LHCN-M2 (cell line): Measurements from ENCODE around the gene MIB1. TPM values are rescaled to one million over a fixed set of nuclear protein-coding genes. Genes with fewer than 3 reads are reported as not detected.
A peak's percentile ranks its signal among the peaks of the same experiment; 100 is the strongest.
"Not testable (repeated sequence)": the region's sequence is repeated elsewhere in the genome, so short reads cannot be mapped to it uniquely, and the experiment has no call there.

ENCODE experiments used
- DNase-seq: peaks from one replicate; pipeline ENCODE4 v3.0.0-alpha.2; 2012; ENCODE audit warnings: low read depth
- polyA plus RNA-seq: library from polyadenylated mRNA; unstranded; fragments of >200 nt; gene quantifications from one replicate; pipeline ENCODE4 v1.2.1, GENCODE V29; 2012; ENCODE audit warnings: missing spikeins
- total RNA-seq: library from RNA; depleted of rRNA; stranded (reverse); fragments of >200 nt; gene quantifications from 2 replicates; pipeline ENCODE4 v1.2.3, GENCODE V29; 2014; rRNA removed

Gene MIB1
- total RNA-seq: 32.1 and 35.3 TPM in 2 replicates
- polyA plus RNA-seq: 5.2 TPM

DNA sequence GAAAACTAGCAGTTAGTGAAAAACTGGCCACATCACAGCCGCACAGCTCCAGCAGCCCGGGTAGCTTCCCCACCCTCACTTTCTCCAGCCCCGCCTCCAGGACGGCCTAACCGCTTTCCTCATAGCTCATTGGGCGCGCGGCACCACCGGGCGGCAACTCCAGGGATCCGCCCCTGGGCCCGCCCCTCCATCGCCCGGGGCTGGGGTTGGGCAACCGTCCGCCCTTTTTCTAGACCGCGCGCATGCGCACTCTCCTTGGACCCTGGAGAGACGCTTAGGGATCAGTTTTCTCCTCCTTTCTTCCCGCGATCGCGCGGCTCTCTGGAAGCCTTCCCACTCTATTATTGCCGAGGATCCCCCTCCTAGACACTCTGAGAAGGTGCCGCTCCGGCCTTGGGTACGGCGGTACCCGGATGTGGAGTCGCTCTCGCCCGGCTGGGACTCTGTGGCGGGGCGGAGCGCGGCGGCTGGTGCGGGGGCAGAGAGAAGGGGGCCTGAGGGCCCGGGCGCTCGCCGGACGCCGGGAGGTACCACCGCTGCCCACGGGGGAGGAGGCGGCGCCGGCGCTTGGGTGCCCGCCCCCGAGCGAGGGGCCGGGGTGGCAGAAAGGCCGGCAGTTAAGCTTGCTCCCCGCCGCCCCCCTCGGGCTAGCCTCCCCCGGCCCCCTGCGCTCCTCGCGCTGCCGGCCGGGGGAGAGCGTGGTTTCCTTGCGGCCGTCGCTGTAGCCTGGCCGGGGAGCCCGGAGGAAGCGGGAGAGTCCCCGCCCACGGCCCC is at the start of gene MIB1:
Gene MIB1 (plus strand): TSS at position 255 of the 774 bp plus-strand sequence. CDS start 792 bp downstream, outside the sequence.
- DNase-seq: peak; percentile 97

- DNase-seq: no peak
Measured at GRCh38 chr18:21693322-21693721, 47.3 kb upstream of the MIB1 start.

DNA sequence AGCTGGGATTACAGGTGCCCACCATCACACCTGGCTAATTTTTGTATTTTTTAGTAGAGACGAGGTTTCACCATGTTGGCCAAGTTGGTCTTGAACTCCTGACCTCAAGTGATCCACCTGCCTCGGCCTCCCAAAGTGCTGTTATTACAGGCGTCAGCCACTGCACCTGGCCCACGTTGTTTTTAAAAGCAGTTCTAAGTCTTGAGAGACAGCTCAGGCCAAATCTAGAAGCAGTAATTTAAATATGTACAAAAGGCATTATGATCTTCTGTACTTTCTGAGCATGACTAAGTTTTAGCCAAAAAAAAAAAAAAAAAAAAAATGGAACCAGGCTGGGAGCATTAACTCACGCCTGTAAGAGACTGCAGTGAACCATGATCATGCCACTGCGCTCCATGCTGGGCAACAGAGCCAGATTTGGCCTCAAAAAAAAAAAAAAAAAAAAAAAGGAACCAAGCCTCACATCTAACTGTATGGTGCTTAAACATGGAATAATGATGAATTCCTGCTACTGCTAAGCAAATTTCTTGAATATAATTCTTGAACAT is 40.0 kb upstream of the MIB1 start:
- no peak for DNase-seq

GRCh38 chr18:21701621-21702020 is 39.0 kb upstream of the MIB1 start:
- no peak for DNase-seq

DNA sequence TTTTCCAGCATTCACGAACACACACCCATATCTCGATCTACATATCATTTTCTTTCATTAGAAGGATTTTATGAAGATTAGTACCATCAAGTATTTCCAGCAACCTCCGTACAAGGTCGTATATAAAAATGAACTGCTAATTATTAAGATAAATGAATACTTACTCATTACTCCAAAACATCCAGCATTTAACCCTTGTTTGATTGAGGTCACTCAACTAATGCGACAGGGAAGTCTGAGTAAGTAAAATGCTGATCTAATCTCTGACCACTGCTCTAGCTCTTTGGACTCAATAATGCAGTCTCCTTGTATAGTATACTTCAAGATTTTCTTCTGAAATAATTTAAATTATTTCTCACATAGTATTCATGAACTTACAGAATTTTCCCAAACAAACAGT is 38.0 kb upstream of the MIB1 start:
- no peak for DNase-seq

- DNase-seq: no peak
Measured at GRCh38 chr18:21703241-21703820, 37.3 kb upstream of the MIB1 start.

GRCh38 chr18:21704603-21705364 is 35.8 kb upstream of the MIB1 start, which contains the start of gene ABHD3:
ABHD3 (minus strand) TSS chr18:21704774; CDS start chr18:21704665, 109 bp downstream.
- DNase-seq: peak; percentile 85

DNA sequence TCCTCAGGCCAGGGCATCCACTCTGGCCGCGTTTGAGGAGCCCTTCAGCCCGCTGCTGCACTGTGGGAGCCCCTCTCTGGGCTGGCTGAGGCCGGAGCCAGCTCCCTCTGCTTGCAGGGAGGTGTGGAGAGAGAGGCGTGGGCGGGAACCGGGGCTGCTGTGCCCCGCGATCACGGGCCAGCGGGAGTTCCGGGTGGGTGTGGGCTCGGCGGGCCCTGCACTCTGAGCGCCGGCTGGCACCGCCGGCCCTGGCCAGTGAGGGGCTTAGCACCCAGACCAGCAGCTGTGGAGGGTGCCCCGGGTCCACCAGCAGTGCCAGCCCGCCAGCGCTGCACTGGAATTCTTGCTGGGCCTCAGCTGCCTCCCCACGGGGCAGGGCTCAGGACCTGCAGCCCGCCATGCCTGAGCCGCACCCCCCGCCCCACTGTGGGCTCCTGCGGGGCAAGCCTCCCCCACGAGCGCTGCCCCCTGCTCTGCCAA is 34.2 kb upstream of the MIB1 start:
- DNase-seq: no peak

DNA sequence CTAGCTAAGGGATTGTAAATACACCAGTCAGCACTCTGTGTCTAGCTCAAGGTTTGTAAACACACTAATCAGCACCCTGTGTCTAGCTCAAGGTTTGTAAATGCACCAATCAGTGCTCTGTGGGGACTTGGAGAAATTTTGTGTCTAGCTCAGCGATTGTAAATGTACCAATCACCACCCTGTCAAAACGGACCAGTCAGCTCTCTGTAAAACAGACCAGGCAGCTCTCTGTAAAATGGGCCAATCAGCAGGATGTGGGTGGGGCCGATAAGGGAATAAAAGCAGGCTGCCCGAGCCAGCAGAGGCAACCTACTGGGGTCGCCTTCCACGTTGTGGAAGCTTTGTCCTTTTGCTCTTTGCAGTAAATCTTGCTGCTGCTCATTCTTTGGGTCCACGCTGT is 33.5 kb upstream of the MIB1 start:
- not testable (repeated sequence) for DNase-seq

GRCh38 chr18:21714474-21714873 is 26.1 kb upstream of the MIB1 start:
- no peak for DNase-seq

- no peak for DNase-seq
Measured at GRCh38 chr18:21722687-21723086, 17.9 kb upstream of the MIB1 start.

DNA sequence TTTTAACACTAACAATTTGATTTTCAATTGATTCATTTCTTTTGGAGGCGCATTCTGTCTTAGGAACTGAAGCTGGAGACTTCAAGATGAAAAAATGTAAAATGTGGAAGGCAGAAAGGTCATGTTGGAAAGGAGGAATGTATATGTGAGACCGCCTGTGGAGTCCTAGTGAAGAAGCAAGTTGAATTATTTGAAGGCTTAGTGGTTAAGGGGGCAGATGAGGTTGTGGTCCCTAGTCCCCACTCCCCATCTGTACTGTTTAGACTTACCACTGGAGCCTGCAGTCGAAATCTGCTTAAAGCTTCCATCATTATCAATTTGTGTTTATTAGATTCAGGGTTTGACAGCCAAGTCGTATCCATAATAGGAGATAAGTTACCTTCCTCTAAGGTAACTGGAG is 15.4 kb upstream of the MIB1 start:
- no peak for DNase-seq

DNA sequence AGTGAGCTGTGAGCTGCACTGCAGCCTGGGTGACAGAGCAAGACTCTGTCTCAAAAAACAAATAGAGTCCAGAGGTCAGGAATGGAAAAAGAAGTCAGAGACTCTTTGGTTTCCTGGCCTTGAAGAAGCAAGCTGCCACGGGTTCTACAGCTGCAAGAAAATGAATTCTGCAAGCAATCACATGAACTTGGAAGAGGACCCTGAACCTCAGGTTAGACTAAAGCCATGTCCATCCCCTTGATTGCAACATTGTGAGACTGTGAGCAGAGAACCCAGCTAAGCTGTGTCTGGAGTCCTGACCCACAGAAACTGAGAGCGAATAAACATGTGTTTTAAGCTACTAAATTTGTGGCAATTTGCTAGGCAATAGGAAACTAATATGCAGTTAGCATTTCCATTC is 12.9 kb upstream of the MIB1 start:
- DNase-seq: no peak

- no peak for DNase-seq
Measured at GRCh38 chr18:21733011-21733410, 7.6 kb upstream of the MIB1 start.

DNA sequence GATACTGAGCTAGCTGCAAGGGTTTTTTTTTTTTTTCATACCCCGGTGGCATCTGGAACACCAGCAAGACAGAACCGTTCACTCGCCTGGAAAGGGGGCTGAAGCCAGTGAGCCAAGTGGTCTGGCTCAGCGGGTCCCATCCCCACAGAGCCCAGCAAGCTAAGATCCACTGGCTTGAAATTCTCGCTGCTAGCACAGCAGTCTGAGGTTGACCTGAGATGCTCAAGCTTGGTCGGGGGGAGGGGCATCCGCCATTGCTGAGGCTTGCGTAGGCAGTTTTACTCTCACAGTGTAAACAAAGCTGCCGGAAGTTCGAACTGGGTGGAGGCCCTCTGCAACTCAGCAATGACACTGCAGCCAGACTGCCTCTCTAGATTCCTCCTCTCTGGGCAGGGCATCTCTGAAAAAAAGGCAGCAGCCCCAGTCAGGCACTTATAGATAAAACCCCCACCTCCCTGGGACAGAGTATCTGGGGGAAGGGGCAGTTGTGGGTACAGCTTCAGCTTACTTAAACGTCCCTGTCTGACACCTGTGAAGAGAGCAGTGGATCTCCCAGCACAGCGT is 5.1 kb upstream of the MIB1 start:
- no peak for DNase-seq

GRCh38 chr18:21736926-21737325 is 3.7 kb upstream of the MIB1 start:
- not testable (repeated sequence) for DNase-seq

DNA sequence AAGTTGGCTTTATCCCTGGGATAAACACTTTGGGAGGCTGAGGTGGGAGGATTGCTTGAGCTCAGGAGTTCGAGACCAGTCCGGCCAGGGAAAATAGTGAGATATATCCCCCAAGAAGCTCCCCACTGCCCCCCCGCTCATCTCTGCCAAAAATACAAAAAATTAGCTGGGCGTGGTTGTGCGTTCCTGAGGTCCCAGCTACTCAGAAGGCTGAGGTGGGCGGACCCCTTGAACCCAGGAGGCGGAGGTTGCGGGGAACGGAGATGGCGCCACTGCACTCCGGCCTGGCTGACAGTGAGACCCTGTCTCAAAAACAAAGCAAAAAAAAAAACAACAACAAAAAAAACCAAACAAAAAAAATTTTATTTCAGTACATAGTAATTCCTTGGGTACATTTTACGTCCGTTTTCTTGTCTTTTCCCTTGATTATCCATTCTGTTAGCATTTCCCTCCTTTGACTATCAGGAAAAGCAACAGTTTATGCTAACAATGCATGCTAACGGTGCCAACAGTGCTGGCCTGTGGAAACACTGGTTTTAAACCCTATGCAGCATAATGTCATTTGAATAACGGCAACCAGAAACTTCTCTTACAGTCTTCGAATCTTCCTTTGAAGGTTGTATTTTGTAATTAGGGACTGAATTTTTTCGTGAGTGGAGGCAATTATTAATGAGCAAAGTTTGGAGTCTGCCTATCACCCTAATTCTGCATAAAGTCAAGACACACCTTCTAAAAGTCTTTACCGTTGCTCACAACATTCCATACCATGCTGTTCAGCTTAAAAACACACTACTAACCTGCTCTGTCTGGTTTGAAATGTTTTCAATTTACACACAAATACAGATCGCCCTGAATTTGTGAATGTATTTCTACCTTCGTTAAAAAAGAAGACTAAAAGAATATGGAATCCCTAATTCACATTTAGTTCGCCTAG is 721 bp upstream of the MIB1 start:
- no peak for DNase-seq

DNA sequence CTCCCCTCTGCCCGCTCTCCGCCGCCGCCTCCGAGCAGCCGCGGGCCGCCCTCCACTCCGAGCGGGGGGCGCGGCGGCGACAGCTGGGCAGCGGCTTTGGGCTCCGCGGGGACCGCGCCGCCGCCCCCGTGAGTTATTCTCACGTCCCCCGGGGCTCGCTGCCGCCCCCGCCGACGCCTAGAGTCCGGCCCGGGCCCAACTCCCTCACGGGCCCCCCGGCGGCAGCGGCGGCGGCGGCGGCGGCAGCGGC is 645 bp downstream of the MIB1 start:
- no peak for DNase-seq

GRCh38 chr18:21741562-21742314 is 1.1 kb downstream of the MIB1 start:
- DNase-seq: peak; percentile 27

DNA sequence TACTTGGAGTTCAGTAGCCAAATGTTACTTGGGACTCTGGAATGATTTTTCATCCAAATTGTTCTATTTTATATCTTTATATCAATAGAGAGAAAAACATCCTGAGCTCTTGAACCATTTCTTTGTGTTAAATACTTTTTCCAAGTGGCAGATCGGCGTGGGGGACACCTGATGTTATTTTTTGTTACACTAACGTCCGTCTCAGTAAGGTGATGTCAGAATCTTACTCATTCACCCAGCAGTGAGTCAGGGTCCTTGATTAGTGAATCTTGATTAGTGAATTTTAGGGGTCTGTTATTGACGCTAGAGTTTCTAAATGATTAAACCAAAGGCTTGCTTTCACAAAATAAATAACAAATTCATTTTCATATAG is 1.7 kb downstream of the MIB1 start:
- no peak for DNase-seq
